Measurements from ENCODE around the gene GFAP. TPM values are rescaled to one million over a fixed set of nuclear protein-coding genes. Genes with fewer than 3 reads are reported as not detected.
A peak's percentile ranks its signal among the peaks of the same experiment; 100 is the strongest.

GFAP gene
- total RNA-seq = 10 to 100 TPM in 1 of 4 donors, 1 to 10 TPM in 3; 1.6 to 37.2 (median 7.3) TPM

GRCh38 chr17:44915321-44915726, at the start of gene GFAP:
Gene GFAP, minus strand, starts transcription at chr17:44915500. Its CDS starts 14 bp downstream, at chr17:44915486.
- Histone ChIP-seq H3K36me3 (no peaks in the 10 kb centered on the region), H3K4me3 (no peak within 1 kb of the TSS), H3K4me1 (peaks cover 0 to 72% (median 34%) of the 10 kb centered on the region in 4 donors), H3K9me3 (no peaks in the 10 kb centered on the region), H3K27me3 (peaks cover 0 to 24% of the 10 kb centered on the region in 2 donors), H3K27ac (peak within 1 kb of the TSS; percentile 32 to 83 (median 71))
- TF ChIP-seq POLR2A (IDR thresholded peaks at IDR 0.05) (no peak), EP300 (IDR thresholded peaks at IDR 0.05) (no peak), CTCF (IDR thresholded peaks at IDR 0.05) (no peak)
- DNase-seq (ENCODE audit: low spot score in 2 of 2) = no peak
- WGBS, 2 donors = 71 to 72% methylated on average over 9 to 12 of the region's 17 CpGs

GRCh38 chr17:44961921-44962350, 46.6 kb upstream of the GFAP start:
- DNase-seq (ENCODE audit: low spot score in 2 of 2) = no peak
- WGBS, 2 donors = 60 to 81% methylated on average over 7 of the region's 7 CpGs
- no peaks in the 10 kb centered on the region for H3K9me3 ChIP-seq
- H3K27me3 ChIP-seq = peaks cover 2 to 71% of the 10 kb centered on the region in 2 donors
- H3K4me3 ChIP-seq = no peak overlapping the region
- TF ChIP-seq POLR2A (IDR thresholded peaks at IDR 0.05) = no peak
- TF ChIP-seq EP300 (IDR thresholded peaks at IDR 0.05) = no peak
- TF ChIP-seq CTCF (IDR thresholded peaks at IDR 0.05) = no peak
- H3K4me1 ChIP-seq = peaks cover 0 to 36% (median 15%) of the 10 kb centered on the region in 4 donors
- no peaks in the 10 kb centered on the region for H3K36me3 ChIP-seq
- H3K27ac ChIP-seq = no peak overlapping the region

GRCh38 chr17:44960691-44961090, 45.4 kb upstream of the GFAP start:
- no peak for DNase-seq (ENCODE audit: low spot score in 2 of 2)
- no peak for TF ChIP-seq EP300 (IDR thresholded peaks at IDR 0.05)
- TF ChIP-seq CTCF (IDR thresholded peaks at IDR 0.05) = no peak
- TF ChIP-seq POLR2A (IDR thresholded peaks at IDR 0.05) = no peak
- peak overlapping the region in 3 of 4 donors; percentile 15 to 74 (median 45) for H3K27ac ChIP-seq
- H3K27me3 ChIP-seq = peaks cover 0 to 58% of the 10 kb centered on the region in 2 donors
- no peaks in the 10 kb centered on the region for H3K9me3 ChIP-seq
- H3K4me3 ChIP-seq = no peak overlapping the region
- H3K4me1 ChIP-seq = peaks cover 0 to 32% (median 13%) of the 10 kb centered on the region in 4 donors
- no peaks in the 10 kb centered on the region for H3K36me3 ChIP-seq
- WGBS, 2 donors = 61 to 64% methylated on average over 2 of the region's 2 CpGs

- Histone ChIP-seq H3K4me1 (peaks cover 0 to 33% (median 13%) of the 10 kb centered on the region in 4 donors), H3K9me3 (no peaks in the 10 kb centered on the region), H3K36me3 (no peaks in the 10 kb centered on the region), H3K4me3 (peak overlapping the region in 1 of 4 donors; percentile 15), H3K27ac (peak overlapping the region; percentile 15 to 74 (median 32)), H3K27me3 (peaks cover 0 to 51% of the 10 kb centered on the region in 2 donors)
- DNase-seq (ENCODE audit: low spot score in 2 of 2) = no peak
- WGBS, 2 donors = 12% methylated on average over 44 to 56 of the region's 56 CpGs
- TF ChIP-seq POLR2A (IDR thresholded peaks at IDR 0.05) = no peak
- TF ChIP-seq EP300 (IDR thresholded peaks at IDR 0.05) = peak in 1 of 2 donors; percentile 28
- TF ChIP-seq CTCF (IDR thresholded peaks at IDR 0.05) = no peak
Observed at GRCh38 chr17:44959821-44960531, 44.7 kb upstream of the GFAP start.
